Prostate gland (tissue), 2 donors: ENCODE data around the gene TFCP2.

ENCODE experiments used
- POLR2A ChIP-seq: fragments of 450-650 bp; IDR thresholded peaks from one replicate; pipeline ENCODE4 v1.6.1; 2016; ENCODE audit warnings: antibody characterized with exemption, mild to moderate bottlenecking
- POLR2AphosphoS5 ChIP-seq: sonication (generic); formaldehyde crosslinking; IDR thresholded peaks from one replicate; pipeline ENCODE4 v1.6.1; 2017; ENCODE audit warnings: antibody characterized with exemption
- TF ChIP-seq, protein P1 (sequence below), 4 experiments: fragments of 200-600 bp in 2 of 4; fragments of 450-650 bp in 2 of 4; sonication (generic) in 2 of 4; IDR thresholded peaks; 1 replicate in 3 of 4; 2 replicates in 1 of 4; pipeline ENCODE4 v1.5.1; 2016 to 2019; ENCODE audit warnings: antibody characterized with exemption in 4 of 4, mild to moderate bottlenecking in 2 of 4, moderate library complexity in 2 of 4

DNA sequence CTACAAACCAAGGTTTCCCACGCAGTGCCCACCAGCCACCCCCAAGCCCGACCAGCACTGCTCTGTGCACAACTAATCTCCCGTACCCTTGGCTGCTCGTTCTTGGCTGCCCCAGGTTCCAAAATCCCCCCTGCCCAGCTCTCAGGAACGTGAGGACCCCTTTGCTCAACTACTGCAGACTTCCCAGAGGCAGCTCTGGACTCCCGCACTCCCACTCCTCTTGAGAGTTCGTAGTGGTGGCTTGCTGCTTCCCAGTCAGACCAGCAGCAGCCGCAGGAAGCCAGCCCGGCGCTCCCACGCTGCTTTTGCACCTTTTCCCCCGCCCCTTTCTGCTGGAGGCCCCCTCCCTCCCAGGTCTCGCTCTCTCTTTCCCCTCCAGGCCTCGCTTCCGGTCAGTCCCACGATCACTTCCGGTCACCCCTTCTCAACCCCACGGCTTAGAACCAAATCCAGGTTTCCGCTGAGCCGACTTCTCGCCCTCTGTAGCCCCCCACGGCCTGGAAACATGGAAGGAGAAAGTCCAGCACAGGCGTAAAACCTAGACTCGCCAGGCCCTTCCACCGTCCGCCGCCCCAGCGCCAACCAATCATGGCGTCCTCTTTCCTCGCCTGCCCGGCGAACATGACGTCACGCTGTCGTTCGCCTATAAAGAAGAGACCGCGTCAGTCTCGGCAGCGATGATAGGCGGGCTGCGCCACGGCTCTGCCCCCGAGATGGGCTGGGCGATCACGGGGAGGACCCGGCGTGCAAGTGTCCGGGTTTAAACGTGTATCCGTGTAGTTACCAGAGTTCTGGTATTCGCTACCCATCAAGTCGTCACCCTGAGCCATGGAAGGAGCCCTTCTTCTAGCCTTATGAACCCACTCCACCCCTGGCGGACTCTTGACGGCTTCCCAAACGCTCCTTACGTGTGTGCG, at the start of gene TFCP2:
- TF ChIP-seq POLR2A (peak; percentile 61), POLR2AphosphoS5 (peak; percentile 93)
- TF ChIP-seq, protein P1, sequence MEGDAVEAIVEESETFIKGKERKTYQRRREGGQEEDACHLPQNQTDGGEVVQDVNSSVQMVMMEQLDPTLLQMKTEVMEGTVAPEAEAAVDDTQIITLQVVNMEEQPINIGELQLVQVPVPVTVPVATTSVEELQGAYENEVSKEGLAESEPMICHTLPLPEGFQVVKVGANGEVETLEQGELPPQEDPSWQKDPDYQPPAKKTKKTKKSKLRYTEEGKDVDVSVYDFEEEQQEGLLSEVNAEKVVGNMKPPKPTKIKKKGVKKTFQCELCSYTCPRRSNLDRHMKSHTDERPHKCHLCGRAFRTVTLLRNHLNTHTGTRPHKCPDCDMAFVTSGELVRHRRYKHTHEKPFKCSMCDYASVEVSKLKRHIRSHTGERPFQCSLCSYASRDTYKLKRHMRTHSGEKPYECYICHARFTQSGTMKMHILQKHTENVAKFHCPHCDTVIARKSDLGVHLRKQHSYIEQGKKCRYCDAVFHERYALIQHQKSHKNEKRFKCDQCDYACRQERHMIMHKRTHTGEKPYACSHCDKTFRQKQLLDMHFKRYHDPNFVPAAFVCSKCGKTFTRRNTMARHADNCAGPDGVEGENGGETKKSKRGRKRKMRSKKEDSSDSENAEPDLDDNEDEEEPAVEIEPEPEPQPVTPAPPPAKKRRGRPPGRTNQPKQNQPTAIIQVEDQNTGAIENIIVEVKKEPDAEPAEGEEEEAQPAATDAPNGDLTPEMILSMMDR (IDR thresholded peaks at IDR 0.05), result peak in 2 of 4 experiments; percentile 18 to 19
